Fibroblast of upper back skin (primary cell): ENCODE measurements around the gene INPP4A.

Source experiments
- DNase-seq: peaks from one replicate; pipeline ENCODE4 v3.0.0-alpha.2; 2013

The INPP4A gene

GRCh38 chr2:98461498-98462049 is 16.9 kb downstream of the INPP4A start:
- no peak for DNase-seq

- no peak for DNase-seq
Measured at GRCh38 chr2:98463081-98463481, 18.4 kb downstream of the INPP4A start.

GRCh38 chr2:98463551-98463971 is 18.9 kb downstream of the INPP4A start:
- no peak for DNase-seq

GRCh38 chr2:98463988-98464771 is 19.5 kb downstream of the INPP4A start:
- DNase-seq = no peak

GRCh38 chr2:98464772-98465310 is 20.2 kb downstream of the INPP4A start:
- no peak for DNase-seq

GRCh38 chr2:98465456-98466226 is 21.0 kb downstream of the INPP4A start:
- peak; percentile 70 for DNase-seq

GRCh38 chr2:98467082-98467536 is 22.5 kb downstream of the INPP4A start:
- DNase-seq = no peak

GRCh38 chr2:98467652-98468051 is 23.0 kb downstream of the INPP4A start:
- no peak for DNase-seq

- no peak for DNase-seq
Measured at GRCh38 chr2:98468621-98469236, 24.1 kb downstream of the INPP4A start.

- no peak for DNase-seq
Measured at GRCh38 chr2:98469862-98470544, 25.3 kb downstream of the INPP4A start.

- DNase-seq = no peak
Measured at GRCh38 chr2:98470851-98471255, 26.2 kb downstream of the INPP4A start.

- DNase-seq = no peak
Measured at GRCh38 chr2:98471402-98472131, 26.9 kb downstream of the INPP4A start.

- DNase-seq = no peak
Measured at GRCh38 chr2:98472132-98472650, 27.5 kb downstream of the INPP4A start.

- no peak for DNase-seq
Measured at GRCh38 chr2:98472961-98473746, 28.5 kb downstream of the INPP4A start.

- no peak for DNase-seq
Measured at GRCh38 chr2:98473995-98474780, 29.5 kb downstream of the INPP4A start.

GRCh38 chr2:98474979-98475632 is 30.4 kb downstream of the INPP4A start:
- no peak for DNase-seq

GRCh38 chr2:98476192-98476868 is 31.7 kb downstream of the INPP4A start:
- peak; percentile 20 for DNase-seq

- no peak for DNase-seq
Measured at GRCh38 chr2:98477036-98477435, 32.4 kb downstream of the INPP4A start.

- DNase-seq = no peak
Measured at GRCh38 chr2:98477506-98477905, 32.8 kb downstream of the INPP4A start.
